NCI-H1105 (cell line): ENCODE measurements around the gene BRINP3.

Source experiments
- DNase-seq: peaks from one replicate; lab custom pipeline; 2025; lab: John Stamatoyannopoulos, UW

BRINP3 gene

GRCh38 chr1:190104961-190105360, 372.7 kb downstream of the BRINP3 start:
- DNase-seq: no peak

GRCh38 chr1:190102757-190103326, 374.8 kb downstream of the BRINP3 start:
- no peak for DNase-seq

- DNase-seq: no peak
Observed at GRCh38 chr1:190101756-190102155, 375.9 kb downstream of the BRINP3 start.

GRCh38 chr1:190098756-190099155, 378.9 kb downstream of the BRINP3 start:
- DNase-seq: no peak

- no peak for DNase-seq
Observed at GRCh38 chr1:190098107-190098506, 379.6 kb downstream of the BRINP3 start.

- no peak for DNase-seq
Observed at GRCh38 chr1:190095596-190095995, 382.1 kb downstream of the BRINP3 start.

- DNase-seq: no peak
Observed at GRCh38 chr1:190084552-190084951, 393.1 kb downstream of the BRINP3 start.

GRCh38 chr1:190068304-190068703, 409.4 kb downstream of the BRINP3 start:
- no peak for DNase-seq

- DNase-seq: no peak
Observed at GRCh38 chr1:190067592-190067991, 410.1 kb downstream of the BRINP3 start.

GRCh38 chr1:190066011-190066410, 411.7 kb downstream of the BRINP3 start:
- DNase-seq: no peak

- DNase-seq: no peak
Observed at GRCh38 chr1:190049314-190049713, 428.4 kb downstream of the BRINP3 start.
